Effector CD8-positive, alpha-beta T cell (primary cell): ENCODE measurements around the gene MRS2.
"Not testable (repeated sequence)": the region's sequence is repeated elsewhere in the genome, so short reads cannot be mapped to it uniquely, and the experiment has no call there.

Experiments
- DNase-seq: peaks from one replicate; lab custom pipeline; 2025; lab: John Stamatoyannopoulos, UW

MRS2 gene

DNA sequence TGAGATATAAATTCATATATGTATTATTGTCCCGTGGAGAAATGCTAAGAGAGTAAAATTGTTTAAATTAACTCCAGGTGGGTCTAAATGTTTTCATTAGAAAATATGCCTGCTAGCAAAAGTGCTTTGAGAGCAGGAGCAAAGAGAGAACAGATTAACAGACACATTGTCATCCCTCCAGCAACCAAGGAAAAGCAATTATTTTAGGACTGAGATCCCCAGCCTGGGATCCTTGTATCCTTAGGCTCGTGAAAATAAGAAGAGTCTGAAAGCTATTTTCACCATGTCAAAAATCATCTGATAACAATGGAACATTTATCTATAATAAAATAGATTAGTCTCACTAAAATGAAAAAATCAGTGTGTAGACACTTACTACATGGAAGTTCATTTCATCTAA lies 11.5 kb upstream of the MRS2 start:
- no peak for DNase-seq

GRCh38 chr6:24391756-24392405 lies 10.9 kb upstream of the MRS2 start:
- no peak for DNase-seq

DNA sequence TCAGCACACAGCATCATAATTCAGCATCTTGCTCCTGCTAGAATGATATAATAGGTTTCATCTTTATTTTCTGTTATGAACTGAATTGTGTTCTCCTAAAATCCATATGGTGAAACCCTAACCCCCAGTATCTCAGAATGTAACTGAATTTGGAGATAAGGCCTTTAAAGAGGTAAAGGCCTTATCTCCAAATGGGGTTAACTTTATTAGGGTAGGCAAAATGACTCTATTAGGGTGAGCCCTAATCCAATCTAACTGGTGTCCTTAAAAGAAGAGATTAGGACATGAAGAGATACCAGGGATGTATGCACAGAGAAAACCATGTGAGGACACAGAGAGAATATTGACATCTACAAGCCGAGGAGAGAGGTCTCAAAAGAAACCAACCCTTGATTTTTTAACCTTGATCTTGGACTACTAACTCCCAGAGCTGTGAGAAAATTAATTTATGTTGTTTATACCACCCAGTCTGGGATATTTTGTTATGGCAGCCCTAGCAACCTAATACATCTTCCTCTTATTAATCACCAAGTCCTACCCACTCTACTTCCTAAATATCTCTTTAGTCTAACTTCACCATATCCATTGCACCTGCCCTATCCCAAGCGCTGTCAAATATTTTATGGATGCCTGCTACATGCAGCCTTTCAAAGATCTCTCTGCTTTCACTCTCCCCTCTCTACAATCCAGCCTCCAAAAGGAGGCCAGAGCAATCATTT lies 8.5 kb upstream of the MRS2 start:
- no peak for DNase-seq

GRCh38 chr6:24394780-24395437 lies 7.8 kb upstream of the MRS2 start:
- DNase-seq: no peak

DNA sequence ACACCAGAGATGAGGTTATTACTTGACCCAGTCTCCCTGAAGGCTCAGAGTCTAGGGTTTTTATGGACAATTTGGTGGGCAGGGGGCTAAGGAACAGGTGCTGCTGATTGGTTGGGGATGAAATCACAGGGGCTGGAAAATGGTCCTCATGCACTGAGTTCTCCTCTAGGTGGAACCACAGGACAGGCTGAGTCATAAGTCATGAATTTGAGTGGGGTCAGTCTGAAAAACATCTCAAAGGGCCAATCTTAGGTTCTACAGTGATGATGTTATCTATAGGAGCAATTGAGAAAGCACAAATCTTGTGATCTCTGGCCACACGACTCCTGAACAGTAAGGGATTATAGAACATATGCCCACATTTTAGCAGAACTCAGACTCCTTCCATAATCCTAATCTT lies 5.9 kb upstream of the MRS2 start:
- no peak for DNase-seq

DNA sequence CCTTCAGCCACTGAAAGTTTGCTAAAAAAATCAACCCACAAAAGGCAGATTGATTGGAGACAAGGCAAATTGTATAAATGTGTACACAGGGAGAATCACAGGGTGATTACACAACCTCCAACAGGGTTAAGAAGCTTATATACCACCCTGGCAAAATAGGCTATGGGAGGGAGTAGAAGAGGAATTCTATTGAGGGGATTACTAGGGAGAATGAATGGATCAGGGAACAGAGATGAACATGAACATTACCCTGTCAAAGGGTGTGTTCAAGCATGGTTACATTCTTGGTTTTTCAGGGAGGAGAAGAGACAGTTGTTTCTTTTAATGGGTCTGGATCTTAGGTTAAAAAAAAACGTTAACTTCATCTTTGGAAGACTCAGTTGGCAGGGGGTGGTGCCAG lies 5.1 kb upstream of the MRS2 start:
- no peak for DNase-seq

DNA sequence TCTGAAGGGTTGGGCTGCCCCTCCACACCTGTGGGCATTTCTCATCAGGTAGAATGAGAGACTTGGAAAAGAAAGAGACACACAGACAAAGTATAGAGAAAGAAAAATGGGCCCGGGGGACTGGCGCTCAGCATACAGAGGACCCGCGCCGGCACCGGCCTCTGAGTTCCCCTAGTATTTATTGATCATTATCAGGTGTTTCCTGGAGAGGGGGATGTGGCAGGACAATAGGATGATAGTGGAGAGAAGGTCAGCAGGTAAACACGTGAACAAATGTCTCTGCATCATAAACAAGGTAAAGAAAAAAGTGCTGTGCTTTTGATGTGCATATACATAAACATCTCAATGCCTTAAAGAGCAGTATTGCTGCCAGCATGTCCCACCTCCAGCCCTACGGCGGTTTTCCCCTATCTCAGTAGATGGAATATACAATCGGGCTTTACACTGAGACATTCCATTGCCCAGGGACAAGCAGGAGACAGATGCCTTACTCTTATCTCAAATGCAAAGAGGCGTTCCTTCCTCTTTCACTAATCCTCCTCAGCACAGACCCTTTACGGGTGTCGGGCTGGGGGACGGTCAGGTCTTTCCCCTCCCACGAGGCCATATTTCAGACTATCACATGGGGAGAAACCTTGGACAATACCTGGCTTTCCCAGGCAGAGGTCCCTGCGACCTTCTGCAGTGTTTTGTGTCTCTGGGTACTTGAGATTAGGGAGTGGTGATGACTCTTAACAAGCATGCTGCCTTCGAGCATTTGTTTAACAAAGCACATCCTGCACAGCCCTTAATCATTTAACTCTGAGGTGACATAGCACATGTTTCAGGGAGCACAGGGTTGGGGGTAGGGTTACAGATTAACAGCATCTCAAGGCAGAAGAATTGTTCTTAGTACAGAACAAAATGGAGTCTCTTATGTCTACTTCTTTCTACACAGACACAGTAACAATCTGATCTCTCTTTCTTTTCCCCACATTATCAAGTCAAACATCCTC lies 2.4 kb upstream of the MRS2 start:
- DNase-seq: not testable (repeated sequence)

DNA sequence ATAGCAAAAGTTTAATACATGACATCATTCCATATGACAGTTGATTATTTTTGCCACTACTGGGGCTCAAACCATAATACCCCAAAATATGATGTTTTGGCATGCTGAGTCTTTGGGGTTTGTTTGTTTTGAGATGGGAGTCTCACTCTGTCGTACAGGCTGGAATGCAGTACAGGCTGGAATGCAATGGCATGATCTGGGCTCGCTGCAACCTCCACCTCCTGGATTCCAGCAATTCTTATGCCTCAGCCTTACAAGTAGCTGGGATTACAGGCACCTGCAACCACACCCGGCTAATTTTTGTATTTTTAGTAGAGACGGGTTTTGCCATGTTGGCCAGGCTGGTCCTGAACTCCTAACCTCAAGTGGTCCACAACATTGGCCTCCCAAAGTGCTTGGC lies 1.3 kb upstream of the MRS2 start:
- DNase-seq: no peak

DNA sequence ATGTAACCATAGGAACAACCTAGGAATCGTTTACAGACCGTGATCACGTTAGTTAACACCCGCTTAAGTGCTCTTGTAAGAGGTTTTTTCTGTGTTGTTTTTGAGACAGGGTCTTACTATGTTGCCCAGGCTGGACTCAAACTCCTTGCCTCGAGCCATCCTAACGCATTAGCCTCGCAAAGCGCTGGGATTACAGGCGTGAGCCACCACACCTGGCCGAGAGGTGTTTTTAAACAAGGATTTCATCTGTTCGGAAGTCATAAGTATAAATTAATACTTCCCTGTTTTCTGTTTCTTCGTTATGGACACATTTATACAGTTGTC lies 727 bp downstream of the MRS2 start:
- DNase-seq: no peak

GRCh38 chr6:24405262-24405661 lies 2.5 kb downstream of the MRS2 start:
- no peak for DNase-seq

DNA sequence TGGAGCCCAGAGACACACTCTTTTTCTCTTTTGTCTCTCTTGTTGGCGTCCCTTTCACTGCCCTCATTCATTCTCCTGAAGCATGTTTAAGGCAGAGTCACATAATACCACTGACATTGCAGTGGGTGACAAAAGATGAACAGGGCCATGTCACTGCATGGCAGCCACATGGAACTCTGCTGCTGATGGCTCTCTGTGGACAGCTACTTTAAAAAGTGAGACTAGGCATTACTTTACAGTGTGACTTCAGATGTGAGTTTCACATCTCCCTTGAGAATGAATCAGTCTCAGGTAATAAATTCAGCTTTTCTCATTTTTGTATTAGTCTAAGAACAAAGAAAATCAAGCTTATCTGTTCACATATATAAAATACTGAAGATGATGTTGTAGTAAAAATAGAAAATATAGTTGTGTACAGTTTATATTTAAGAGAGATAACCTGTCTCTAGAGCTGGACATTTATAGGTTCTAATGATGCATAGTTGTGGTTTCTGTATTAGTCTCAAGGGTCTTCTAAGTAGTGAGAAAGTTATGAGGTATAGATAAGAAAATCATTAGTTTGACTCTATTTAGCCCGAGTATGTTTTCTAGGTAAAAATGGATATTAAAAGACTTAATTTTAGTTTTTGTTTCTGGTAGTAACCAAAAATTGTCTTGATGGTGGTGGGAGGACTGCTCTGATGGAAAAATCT lies 6.1 kb downstream of the MRS2 start:
- no peak for DNase-seq

DNA sequence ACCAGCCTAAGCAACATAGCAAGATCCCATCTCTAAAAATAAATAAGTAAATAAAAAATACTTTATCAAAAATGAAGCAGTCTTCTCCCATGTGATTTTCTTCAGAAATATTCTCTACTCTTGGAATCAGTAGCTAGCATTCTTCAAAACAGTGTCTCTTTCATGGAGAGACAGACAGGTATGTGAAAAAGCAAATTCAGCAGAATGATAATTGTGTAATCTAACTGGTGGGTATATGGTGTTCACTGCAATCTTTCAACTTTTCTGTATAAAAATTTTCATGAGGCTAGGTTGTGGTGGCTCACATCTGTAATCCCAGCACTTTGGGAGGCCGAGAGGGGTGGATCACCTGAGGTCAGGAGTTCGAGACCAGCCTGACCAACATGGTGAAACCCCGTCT lies 7.9 kb downstream of the MRS2 start:
- DNase-seq: no peak

DNA sequence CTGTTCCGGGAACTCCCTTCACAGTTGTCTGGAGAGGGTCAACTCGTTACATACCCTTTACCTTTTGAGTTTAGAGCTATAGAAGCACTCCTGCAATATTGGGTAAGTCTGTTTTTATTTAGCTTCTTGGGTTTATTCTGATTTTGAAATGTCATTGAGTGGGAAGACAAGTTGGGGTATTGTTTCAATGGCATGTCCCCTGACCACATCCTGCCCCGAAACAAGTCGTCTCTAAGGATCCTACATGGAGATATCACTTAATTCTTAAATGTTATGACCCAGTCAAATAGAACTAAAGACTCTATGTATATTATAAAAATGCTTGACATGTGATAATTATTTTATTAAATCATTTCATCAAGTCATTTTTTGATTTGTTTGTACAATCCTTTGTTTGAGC lies 9.6 kb downstream of the MRS2 start:
- no peak for DNase-seq

DNA sequence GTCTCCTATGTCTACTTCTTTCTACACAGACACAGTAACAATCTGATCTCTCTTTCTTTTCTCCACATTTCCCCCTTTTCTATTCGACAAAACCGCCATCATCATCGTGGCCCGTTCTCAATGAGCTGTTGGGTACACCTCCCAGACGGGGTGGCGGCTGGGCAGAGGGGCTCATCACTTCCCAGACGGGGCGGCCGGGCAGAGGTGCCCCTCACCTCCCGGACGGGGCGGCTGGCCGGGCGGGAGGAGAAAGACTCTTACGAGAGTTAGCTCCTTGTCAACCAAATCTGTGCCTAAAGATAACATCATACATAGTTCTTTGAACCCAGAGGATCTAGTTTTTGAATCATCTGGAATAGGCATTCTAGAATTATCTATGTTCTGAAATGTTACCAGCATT lies 11.8 kb downstream of the MRS2 start:
- not testable (repeated sequence) for DNase-seq

DNA sequence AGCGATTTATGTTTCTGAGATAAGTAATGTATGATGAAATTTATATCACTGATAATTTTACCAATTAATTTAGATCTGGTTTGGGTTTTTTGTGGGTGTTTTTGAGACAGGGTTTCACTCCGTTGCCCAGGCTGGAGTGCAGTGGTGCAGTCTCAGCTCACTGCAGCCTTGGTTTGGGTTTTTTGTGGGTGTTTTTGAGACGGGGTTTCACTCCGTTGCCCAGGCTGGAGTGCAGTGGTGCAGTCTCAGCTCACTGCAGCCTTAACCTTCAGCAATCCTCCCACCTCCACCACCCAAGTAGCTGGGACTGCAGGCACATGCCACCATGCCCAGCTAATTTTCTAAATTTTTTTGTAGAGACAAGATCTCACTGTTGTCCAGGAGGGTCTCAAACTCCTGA lies 13.0 kb downstream of the MRS2 start:
- no peak for DNase-seq

DNA sequence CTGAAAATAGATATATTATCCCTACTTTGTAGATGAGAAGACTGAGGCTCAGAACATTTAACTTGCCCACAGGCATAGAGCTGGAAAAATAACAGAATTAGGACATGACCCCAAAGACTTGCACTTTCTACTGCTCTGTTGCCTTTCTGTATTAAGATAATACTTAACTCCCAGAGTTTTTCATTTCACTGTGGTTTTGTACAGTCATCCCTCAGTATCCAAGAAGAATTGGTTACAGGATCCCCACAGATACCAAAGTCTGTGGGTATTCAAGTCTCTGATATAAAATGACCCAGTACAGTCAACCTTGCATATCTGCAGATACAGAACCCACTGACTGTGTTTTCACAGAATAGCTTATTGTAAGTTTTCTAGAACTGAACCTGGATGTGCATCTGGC lies 16.8 kb downstream of the MRS2 start:
- DNase-seq: no peak

GRCh38 chr6:24425091-24425490 lies 22.4 kb downstream of the MRS2 start:
- no peak for DNase-seq

GRCh38 chr6:24426729-24427446 lies 24.2 kb downstream of the MRS2 start:
- DNase-seq: no peak

DNA sequence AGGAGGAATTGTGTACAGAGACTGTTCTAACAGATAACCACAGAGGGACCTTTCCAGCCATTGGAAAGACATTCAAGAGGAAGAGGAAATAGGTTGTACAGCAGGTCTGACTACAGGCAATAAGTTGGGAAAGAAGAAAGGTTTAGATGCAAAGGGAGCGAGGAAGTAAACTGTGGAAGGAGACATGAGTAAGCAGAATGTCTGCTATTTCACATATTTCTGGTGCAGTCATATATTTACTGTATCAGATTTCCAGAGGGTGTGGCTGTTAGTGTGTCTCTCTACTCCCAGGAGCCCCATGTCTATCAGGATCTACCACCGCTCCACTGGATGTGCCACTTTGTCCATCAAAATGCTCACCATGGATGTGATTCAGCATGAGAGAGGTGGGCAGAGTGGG lies 25.9 kb downstream of the MRS2 start:
- DNase-seq: no peak

- no peak for DNase-seq
Measured at GRCh38 chr6:24429146-24429545, 26.4 kb downstream of the MRS2 start.

DNA sequence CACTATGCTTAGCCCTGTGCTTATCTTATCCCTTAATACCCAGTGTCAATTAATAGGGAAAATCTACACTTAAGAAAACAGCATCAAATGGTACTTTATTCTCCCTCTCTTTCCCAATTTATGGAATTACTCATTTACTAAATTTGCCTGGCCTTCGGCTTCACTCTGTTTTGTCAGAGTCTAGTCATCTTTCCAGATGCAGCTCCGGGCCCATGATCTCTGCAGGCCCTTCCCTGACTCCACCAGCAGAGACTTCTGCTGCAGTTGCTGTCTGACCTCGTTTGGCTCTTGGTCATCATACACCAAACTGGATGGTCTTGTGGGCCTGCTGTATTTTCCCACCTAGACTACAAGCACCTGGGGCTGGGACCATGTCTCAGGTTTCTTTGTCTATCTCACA lies 27.4 kb downstream of the MRS2 start:
- no peak for DNase-seq
